Measurements from ENCODE around the gene WFDC1. TPM values are rescaled to one million over a fixed set of nuclear protein-coding genes. Genes with fewer than 3 reads are reported as not detected.

Gene WFDC1
- total RNA-seq, 1 experiment from 2014 or later: 0.49 TPM

GRCh38 chr16:84357191-84357651 lies 62.5 kb downstream of the WFDC1 start:
- H3K4me1 ChIP-seq: peaks cover 16% of the 10 kb centered on the region
- H3K27me3 ChIP-seq: no peaks in the 10 kb centered on the region
- H3K4me3 ChIP-seq: no peak overlapping the region
- no peaks in the 10 kb centered on the region for H3K9me3 ChIP-seq (replicated peaks)
- H3K27ac ChIP-seq: peak overlapping the region; percentile 33
- no peaks in the 10 kb centered on the region for H3K36me3 ChIP-seq
- peak; percentile 44 to 59 for DNase-seq

GRCh38 chr16:84358601-84359295 lies 64.1 kb downstream of the WFDC1 start:
- H3K4me1 ChIP-seq: peaks cover 21% of the 10 kb centered on the region
- H3K9me3 ChIP-seq (replicated peaks): no peaks in the 10 kb centered on the region
- H3K27ac ChIP-seq: no peak overlapping the region
- no peaks in the 10 kb centered on the region for H3K27me3 ChIP-seq
- no peak for DNase-seq
- H3K4me3 ChIP-seq: no peak overlapping the region
- no peaks in the 10 kb centered on the region for H3K36me3 ChIP-seq

DNA sequence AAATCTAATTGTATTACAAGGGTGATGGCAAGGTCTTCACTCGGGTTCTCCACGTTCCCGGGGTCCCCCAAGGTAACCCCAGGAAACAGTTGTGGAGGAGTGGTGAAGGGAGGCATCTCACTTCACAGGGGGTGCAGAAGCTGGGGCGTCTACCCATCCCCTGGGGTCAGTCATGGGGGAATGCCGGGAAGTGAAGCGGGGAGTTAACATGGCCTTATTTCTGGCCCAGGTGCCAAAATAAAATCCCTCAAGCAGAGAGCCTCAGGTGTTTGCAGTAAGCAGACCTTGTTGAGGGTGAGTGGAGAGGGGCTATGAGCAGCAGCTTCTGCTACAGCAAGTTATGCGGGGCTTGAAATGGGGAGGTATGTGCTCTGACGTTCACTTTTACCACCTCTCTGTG lies 64.6 kb downstream of the WFDC1 start:
- no peak overlapping the region for H3K27ac ChIP-seq
- H3K9me3 ChIP-seq (replicated peaks): no peaks in the 10 kb centered on the region
- H3K27me3 ChIP-seq: no peaks in the 10 kb centered on the region
- H3K4me1 ChIP-seq: peaks cover 21% of the 10 kb centered on the region
- no peak overlapping the region for H3K4me3 ChIP-seq
- DNase-seq: no peak
- no peaks in the 10 kb centered on the region for H3K36me3 ChIP-seq

DNA sequence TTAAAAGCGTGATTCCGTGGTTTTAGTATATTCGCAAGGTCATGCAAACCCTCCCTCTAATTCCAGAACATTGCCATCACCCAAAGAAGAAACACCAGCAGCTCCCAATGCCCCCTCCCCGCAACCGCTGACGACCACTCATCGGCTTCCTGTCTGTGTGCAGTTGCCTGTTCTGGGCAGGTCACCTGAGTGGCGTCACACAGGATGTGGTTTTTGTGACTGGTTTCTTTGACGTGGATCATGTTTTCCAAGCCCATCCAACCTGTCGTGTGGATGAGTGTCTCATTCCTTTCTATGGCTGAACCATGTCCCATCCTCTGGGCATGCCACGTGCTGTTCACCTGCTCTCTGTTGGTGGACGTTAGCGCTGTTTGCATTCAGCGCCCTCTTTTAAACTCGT lies 65.5 kb downstream of the WFDC1 start:
- DNase-seq: no peak
- Histone ChIP-seq H3K36me3 (no peaks in the 10 kb centered on the region), H3K27ac (no peak overlapping the region), H3K27me3 (no peaks in the 10 kb centered on the region), H3K9me3 (replicated peaks) (no peaks in the 10 kb centered on the region), H3K4me3 (no peak overlapping the region), H3K4me1 (peaks cover 21% of the 10 kb centered on the region)

DNA sequence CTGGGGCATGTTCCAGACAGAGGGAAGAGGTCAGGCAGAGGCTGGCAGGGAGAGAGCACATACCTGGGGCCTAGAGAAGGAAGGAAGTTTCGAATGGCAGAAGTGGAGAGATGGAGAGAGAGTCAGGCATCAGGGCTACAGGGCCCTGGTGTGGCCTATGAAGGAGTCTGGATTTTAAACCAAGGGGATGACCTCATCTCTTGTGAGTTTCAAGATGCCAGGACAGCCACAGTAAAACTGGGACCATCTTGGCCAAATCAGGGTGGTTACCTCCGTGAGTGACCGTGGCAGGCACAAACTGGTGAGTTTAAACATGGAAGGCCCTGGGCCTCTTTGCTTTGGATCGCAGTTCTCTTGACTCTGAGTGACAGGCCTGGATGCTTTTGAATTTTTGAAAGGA lies 66.1 kb downstream of the WFDC1 start:
- Histone ChIP-seq H3K27ac (no peak overlapping the region), H3K27me3 (no peaks in the 10 kb centered on the region), H3K9me3 (replicated peaks) (no peaks in the 10 kb centered on the region), H3K4me3 (no peak overlapping the region), H3K4me1 (peaks cover 21% of the 10 kb centered on the region), H3K36me3 (no peaks in the 10 kb centered on the region)
- no peak for DNase-seq

GRCh38 chr16:84361546-84361945 lies 66.9 kb downstream of the WFDC1 start:
- Histone ChIP-seq H3K4me3 (no peak overlapping the region), H3K9me3 (replicated peaks) (no peaks in the 10 kb centered on the region), H3K4me1 (peaks cover 16% of the 10 kb centered on the region), H3K36me3 (no peaks in the 10 kb centered on the region), H3K27me3 (no peaks in the 10 kb centered on the region), H3K27ac (no peak overlapping the region)
- DNase-seq: no peak

DNA sequence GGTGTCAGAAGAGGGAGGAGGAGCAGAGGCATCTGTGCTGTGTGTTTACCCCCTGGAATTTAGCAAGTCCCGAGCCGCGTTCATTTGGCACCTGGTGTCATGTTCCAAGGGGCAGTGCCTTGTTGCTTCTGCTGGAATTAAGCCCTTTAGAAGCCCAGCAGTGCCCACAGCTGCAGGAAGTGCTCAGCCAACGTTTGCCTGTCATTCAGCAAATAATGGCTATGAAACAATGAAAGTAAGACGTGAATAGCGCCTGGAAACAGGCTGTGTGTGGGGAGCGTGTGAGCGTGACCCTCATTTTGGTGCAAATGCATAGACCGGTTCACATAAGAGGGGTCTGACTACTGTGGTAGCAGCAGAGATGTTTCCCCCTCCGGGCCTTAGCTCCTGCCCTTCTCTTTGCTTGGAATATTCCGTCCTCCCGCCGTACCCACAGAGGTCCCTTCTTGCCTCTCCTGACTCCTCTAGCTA lies 67.8 kb downstream of the WFDC1 start:
- no peaks in the 10 kb centered on the region for H3K27me3 ChIP-seq
- no peaks in the 10 kb centered on the region for H3K9me3 ChIP-seq (replicated peaks)
- no peak overlapping the region for H3K4me3 ChIP-seq
- H3K36me3 ChIP-seq: no peaks in the 10 kb centered on the region
- DNase-seq: peak; percentile 47 to 70
- H3K27ac ChIP-seq: no peak overlapping the region
- peaks cover 10% of the 10 kb centered on the region for H3K4me1 ChIP-seq

- Histone ChIP-seq H3K9me3 (replicated peaks) (no peaks in the 10 kb centered on the region), H3K27ac (no peak overlapping the region), H3K4me1 (peaks cover 8% of the 10 kb centered on the region), H3K4me3 (no peak overlapping the region), H3K27me3 (no peaks in the 10 kb centered on the region), H3K36me3 (no peaks in the 10 kb centered on the region)
- DNase-seq: no peak
These were observed 71.5 kb downstream of the WFDC1 start for GRCh38 chr16:84366208-84366607.

- no peak overlapping the region for H3K4me3 ChIP-seq
- peaks cover 4% of the 10 kb centered on the region for H3K4me1 ChIP-seq
- H3K36me3 ChIP-seq: no peaks in the 10 kb centered on the region
- no peak overlapping the region for H3K27ac ChIP-seq
- H3K9me3 ChIP-seq (replicated peaks): no peaks in the 10 kb centered on the region
- no peaks in the 10 kb centered on the region for H3K27me3 ChIP-seq
- DNase-seq: no peak
These were observed 72.6 kb downstream of the WFDC1 start for GRCh38 chr16:84367297-84367680.

- DNase-seq: no peak
- no peaks in the 10 kb centered on the region for H3K4me1 ChIP-seq
- H3K9me3 ChIP-seq (replicated peaks): no peaks in the 10 kb centered on the region
- H3K27me3 ChIP-seq: no peaks in the 10 kb centered on the region
- H3K4me3 ChIP-seq: no peak overlapping the region
- H3K36me3 ChIP-seq: no peaks in the 10 kb centered on the region
- no peak overlapping the region for H3K27ac ChIP-seq
These were observed 73.2 kb downstream of the WFDC1 start for GRCh38 chr16:84367750-84368307.

GRCh38 chr16:84368308-84368996 lies 73.8 kb downstream of the WFDC1 start, which contains the start of gene ATP2C2:
TSS of gene ATP2C2 (plus strand) at chr16:84368538. CDS start at chr16:84368616, 78 bp downstream.
- Histone ChIP-seq H3K27me3 (no peaks in the 10 kb centered on the region), H3K9me3 (replicated peaks) (no peaks in the 10 kb centered on the region), H3K4me3 (no peak within 1 kb of the TSS), H3K4me1 (no peaks in the 10 kb centered on the region), H3K36me3 (no peaks in the 10 kb centered on the region), H3K27ac (no peak within 1 kb of the TSS)
- DNase-seq: no peak

GRCh38 chr16:84369105-84369504 lies 74.4 kb downstream of the WFDC1 start:
- Histone ChIP-seq H3K4me1 (no peaks in the 10 kb centered on the region), H3K27ac (no peak overlapping the region), H3K4me3 (no peak overlapping the region), H3K9me3 (replicated peaks) (no peaks in the 10 kb centered on the region), H3K27me3 (no peaks in the 10 kb centered on the region), H3K36me3 (no peaks in the 10 kb centered on the region)
- DNase-seq: no peak

GRCh38 chr16:84369938-84370627 lies 75.4 kb downstream of the WFDC1 start:
- H3K9me3 ChIP-seq (replicated peaks): no peaks in the 10 kb centered on the region
- no peak overlapping the region for H3K27ac ChIP-seq
- no peak overlapping the region for H3K4me3 ChIP-seq
- DNase-seq: no peak
- H3K36me3 ChIP-seq: no peaks in the 10 kb centered on the region
- H3K27me3 ChIP-seq: no peaks in the 10 kb centered on the region
- no peaks in the 10 kb centered on the region for H3K4me1 ChIP-seq

DNA sequence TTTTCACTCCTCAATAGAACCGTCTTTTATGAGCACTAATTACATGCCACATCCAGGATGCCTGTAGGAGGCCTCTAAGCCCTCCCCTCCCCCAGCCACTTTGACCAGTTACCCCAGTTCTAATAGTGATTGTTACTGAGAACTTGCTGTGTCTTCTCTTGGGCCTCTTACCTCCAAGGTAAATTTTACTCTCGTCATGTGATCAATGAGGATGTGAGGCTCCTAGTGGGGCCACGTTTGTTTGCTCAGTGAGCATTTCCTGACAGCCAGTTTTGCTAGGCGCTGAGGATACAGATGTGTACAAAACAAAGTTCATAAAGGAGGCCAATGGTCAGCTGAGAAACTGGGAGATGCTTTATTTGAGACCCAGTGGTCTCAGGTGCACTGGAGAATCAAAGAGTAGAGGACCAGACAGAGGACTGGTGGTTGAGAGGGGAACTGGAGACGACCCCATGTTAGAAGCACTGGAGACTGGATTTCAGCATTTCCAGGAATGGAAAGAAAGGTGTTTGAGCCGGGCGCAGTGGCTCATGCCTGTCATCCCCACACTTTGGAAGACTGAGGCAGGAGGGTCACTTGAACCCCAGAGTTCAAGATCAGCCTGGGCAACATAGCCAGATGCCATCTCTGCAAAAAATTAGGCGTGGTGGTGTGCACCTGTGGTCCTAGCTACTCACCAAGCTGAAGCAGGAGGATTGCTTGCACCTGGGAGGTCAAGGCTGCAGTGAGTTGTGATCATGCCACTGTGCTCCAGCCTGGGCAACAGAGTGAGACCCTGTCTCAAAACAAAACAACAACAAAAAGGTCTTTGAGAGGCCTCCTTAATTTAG lies 76.3 kb downstream of the WFDC1 start:
- DNase-seq: no peak
- H3K36me3 ChIP-seq: no peaks in the 10 kb centered on the region
- H3K4me1 ChIP-seq: no peaks in the 10 kb centered on the region
- no peak overlapping the region for H3K4me3 ChIP-seq
- no peaks in the 10 kb centered on the region for H3K9me3 ChIP-seq (replicated peaks)
- no peaks in the 10 kb centered on the region for H3K27me3 ChIP-seq
- no peak overlapping the region for H3K27ac ChIP-seq

Data from SJCRH30 (cell line).